GM19438 (cell line): ENCODE results near the gene DGKB.

Experiments used
- ATAC-seq: cut with Tn5 transposase; IDR thresholded peaks from one replicate; pipeline ENCODE4 v1.9.1; 2021; ENCODE audit warnings: low read depth; ENCODE audit not compliant: unreplicated experiment

DGKB gene

GRCh38 chr7:14184292-14184864, 718.2 kb downstream of the DGKB start:
- ATAC-seq: no peak

GRCh38 chr7:14179781-14180180, 722.8 kb downstream of the DGKB start:
- no peak for ATAC-seq

DNA sequence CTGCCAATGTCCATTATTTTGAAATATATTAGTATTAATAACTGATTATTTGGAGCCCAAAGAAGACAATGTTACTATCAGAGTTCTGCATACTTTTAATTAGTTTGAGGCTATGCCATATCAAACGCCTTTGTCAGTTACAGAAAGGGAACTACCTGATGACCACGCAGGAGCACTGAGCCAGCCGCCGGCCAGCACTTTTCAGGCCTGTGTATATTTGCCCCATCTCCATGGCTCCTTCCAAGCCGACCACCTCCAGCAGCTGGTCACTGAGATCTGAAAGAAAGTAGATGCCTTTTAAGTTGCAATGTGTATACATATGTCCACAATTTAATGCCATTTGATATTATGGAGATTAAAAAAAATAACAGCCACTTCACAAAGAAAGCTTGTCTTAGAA, 724.7 kb downstream of the DGKB start:
- ATAC-seq: no peak

DNA sequence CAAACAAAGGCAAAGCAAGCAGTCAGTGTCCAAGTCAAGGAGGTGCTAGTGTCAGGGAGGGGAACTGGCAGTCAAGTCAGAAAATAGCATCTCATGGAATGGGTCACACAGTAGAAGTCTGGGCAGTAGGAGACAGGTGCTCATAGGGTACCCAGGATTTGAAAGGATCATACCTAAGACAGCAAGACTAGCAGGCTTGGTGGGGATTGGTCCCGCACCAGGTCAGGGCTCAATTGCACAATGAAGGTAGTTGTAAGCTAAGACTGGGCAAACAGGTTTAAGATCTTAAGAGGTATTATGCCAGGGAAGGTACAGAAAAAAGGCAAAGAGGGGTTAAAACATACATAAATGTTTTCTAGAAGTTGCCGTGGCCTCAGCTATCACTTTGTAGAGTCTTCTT, 731.7 kb downstream of the DGKB start:
- no peak for ATAC-seq

DNA sequence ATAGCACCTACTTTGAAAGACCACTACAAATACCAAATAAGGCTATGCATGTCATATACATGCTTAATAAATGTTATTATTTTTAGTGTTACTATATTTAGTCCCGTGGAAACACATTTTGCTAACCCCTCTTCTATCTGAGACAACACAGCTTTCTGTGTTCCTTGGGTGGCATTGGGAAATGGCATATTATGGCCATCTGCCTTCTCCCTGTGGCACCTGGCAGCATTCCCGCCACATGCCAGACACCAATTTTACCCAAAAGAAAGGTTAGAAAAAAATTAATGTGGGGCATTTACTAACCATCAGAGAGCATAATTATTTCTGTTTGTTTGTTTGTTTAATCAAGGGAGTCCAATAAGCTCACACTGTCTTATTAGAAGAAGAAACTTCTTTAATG, 744.4 kb downstream of the DGKB start:
- no peak for ATAC-seq

DNA sequence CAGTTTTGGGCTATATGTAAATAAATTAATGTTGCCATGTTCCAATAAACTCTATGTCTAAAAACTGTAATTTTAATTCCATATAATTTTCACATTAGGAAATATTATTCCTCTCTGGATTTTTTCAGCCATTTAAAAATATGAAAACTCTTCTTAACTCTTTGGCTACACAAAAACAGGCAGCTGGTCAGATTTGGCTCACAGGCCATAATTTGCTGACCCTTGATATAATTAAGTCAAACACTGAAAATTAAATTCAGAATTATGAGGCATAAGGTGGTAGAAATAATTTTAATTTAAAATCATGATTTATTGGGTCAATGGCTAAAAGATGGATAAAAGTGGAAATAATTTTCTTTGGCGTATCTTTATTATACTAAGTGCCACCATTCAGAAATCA, 746.1 kb downstream of the DGKB start:
- no peak for ATAC-seq

DNA sequence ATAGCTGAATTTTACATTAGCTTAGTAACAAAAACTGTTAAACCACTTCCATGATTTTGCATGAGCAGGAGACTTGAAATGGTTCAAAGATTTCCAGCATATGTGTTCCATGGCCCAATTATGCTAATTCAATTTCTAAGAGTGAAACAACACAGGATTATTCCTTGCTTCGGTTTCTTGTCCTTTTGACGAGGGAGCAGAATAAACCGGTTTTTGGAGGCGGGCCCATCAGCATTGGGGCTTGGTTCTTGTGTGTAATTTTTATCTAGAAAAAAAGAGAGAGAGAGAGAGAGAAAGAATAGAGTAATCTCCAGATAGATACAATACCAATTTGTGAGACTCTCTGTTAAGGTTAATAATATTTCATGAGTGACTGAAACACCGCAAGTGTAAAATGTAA, 753.6 kb downstream of the DGKB start:
- ATAC-seq: no peak

DNA sequence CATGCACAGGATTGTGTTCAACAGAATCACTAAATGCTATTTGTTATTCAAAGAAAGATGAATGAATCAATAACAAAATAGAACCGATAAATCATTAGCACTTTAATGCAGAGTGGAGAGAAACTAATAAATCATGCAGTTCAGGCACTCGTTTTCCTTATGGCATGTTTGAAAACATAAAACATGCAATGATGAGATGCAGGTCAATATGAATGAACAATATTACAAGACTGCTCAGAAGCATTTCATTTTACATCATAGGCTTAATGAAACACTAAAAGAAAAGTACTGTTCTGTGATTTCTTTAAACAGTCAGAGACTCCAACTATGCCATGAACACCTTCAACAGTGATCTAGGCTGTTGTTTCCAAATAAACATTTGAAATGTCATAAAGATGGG, 755.0 kb downstream of the DGKB start:
- ATAC-seq: no peak

DNA sequence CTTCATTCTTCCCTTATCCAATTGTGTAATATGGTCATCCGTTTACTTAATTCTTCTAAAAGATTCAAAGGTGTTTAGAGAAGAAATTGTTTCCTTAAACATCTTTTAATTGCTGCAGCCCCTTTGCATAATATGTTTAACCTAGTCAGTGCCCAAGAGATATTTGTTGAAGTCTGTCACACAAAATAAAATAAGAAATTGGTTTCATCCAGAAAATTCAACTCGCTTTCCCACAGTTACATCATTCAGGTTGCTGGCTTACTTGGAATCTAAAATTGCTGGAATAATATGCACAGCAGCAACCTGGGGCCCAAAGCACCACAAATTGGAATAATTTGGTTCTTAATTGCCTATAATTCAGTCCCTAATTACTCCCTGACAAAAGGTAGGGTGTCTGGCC, 758.0 kb downstream of the DGKB start:
- ATAC-seq: no peak

DNA sequence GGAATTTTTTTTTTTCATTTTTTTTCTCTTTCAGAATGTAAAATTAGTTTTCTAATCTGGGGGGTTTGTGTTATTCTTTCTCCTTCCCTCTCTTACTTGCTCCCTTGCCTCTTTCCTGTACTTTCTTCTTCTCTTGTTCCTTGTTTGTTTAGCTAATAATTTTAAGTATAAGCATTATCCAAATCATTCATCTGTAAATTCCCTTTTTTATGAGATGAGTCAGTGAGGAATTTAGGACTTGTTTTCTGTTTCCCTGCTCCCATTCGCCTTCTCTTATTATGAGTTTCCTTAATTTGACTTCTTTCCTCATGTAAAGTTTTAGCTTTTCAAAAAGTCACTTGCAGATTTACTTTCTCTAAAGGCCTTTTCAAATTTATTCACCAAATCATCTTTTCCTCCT, 758.4 kb downstream of the DGKB start:
- ATAC-seq: no peak

- no peak for ATAC-seq
Observed at GRCh38 chr7:14137676-14138075, 764.9 kb downstream of the DGKB start.

GRCh38 chr7:14133752-14134151, 768.8 kb downstream of the DGKB start:
- ATAC-seq: no peak

- no peak for ATAC-seq
Observed at GRCh38 chr7:14125998-14126397, 776.6 kb downstream of the DGKB start.

GRCh38 chr7:14124716-14125115, 777.8 kb downstream of the DGKB start:
- no peak for ATAC-seq

- ATAC-seq: no peak
Observed at GRCh38 chr7:14123923-14124322, 778.6 kb downstream of the DGKB start.

GRCh38 chr7:14115701-14116100, 786.9 kb downstream of the DGKB start:
- no peak for ATAC-seq

- no peak for ATAC-seq
Observed at GRCh38 chr7:14104861-14105260, 797.7 kb downstream of the DGKB start.

- no peak for ATAC-seq
Observed at GRCh38 chr7:14096159-14096558, 806.4 kb downstream of the DGKB start.

DNA sequence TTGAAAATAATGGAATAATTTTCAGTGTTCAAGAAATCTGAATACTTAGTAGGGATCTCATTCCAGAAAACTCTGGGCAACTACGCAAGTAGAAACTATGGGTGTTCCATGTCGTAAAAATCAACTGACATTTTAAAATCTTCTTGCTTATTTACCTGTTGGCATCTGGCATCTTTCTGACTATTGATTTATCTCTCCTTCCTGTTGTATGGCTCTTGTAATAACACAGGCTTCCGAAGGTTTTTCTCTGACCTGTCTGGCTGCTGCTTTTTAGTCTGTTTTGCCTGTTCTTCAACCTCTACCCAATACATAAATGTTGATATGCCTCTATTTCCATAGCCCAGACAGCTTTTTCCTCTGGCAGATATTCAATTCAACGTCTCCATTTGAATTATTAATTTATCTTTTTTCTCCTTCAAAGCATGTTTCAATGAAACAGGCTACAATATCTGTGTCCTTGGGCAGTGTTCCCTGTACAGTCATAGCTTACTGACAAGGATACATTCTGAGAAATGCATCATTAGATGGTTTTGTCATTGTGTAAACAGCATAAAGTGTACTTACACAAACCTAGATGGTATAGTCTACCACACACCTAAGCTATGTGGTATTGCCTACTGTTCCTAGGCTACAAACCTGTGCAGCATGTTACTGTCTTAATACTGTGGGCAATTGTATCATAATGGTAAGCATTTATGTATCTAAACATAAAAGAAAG, 807.2 kb downstream of the DGKB start:
- ATAC-seq: no peak
